Astrocyte of the cerebellum (primary cell): ENCODE measurements around the gene UQCR10.

Experiments
- DNase-seq: peaks from one replicate; pipeline ENCODE4 v3.0.0-alpha.2; 2011; ENCODE audit warnings: low read depth
- H3K4me3 ChIP-seq: 2 replicates; pipeline ENCODE4 v1.5.1; 2011; ENCODE audit warnings: mild to moderate bottlenecking, low read depth, low read length, moderate library complexity
- CTCF ChIP-seq: IDR thresholded peaks from 2 replicates; pipeline ENCODE4 v1.5.1; 2012; ENCODE audit warnings: low read length, low read depth, moderate library complexity, mild to moderate bottlenecking; ENCODE audit errors: missing control alignments
- in situ Hi-C: cut with HindIII; loops from 2 replicates; pipeline ENCODE4 v1.10.0; 2017; ENCODE audit warnings: low sequenced_read_pairs

The UQCR10 gene

DNA sequence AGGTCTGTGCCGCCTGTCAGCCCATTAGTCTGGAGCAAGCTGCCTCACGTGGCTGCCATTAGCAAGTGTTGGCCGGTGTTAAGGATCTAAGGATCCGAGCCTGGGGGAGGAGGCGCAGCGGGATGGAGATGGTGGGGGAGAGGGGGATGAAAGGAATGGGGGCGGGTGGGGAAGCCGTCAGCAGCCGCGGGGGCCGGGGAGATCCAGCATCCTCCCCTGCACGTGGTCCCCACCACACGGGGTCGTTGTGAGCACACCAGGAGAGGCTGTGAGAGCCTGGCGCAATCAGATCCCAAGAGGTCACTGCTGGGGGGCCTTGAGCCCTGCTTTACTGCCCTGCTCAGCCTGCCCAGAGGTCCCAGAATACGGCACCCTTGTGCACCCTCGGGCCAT, 40.0 kb upstream of the UQCR10 start:
- TF ChIP-seq CTCF: peak; percentile 46
- DNase-seq: no peak

DNA sequence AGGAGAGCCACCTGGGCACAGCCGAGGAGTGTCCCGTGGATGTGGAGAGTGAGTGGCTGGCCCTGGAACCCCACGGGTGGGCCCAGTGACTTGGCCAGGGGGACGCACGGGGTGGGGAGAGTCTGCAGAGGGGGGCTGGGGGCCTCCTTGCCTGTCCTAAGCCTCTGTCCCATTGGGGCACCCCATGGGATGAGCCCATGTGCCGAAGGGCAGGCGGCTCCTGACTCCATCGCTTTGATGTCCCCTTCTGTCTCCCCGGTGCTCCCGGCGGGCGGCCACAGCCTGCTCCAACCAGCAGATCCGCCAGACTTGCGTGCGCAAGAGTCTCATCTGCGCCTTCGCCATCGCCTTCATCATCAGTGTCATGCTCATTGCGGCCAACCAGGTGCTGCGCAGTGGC, 38.0 kb upstream of the UQCR10 start:
- in situ Hi-C loops: no loop called here
- TF ChIP-seq CTCF: no peak
- no peak overlapping the region for H3K4me3 ChIP-seq
- DNase-seq: no peak

More for the DNA sequence above, 40.0 kb upstream of the UQCR10 start:
- in situ Hi-C loops: no loop called here
- no peak overlapping the region for H3K4me3 ChIP-seq

GRCh38 chr22:29731058-29731850, 35.9 kb upstream of the UQCR10 start:
- in situ Hi-C loops: no loop called here
- no peak for TF ChIP-seq CTCF

GRCh38 chr22:29732883-29733282, 34.3 kb upstream of the UQCR10 start:
- in situ Hi-C loops: no loop called here
- no peak overlapping the region for H3K4me3 ChIP-seq
- TF ChIP-seq CTCF: no peak
- DNase-seq: no peak

More at GRCh38 chr22:29731058-29731850, 35.9 kb upstream of the UQCR10 start:
- no peak for DNase-seq
- no peak overlapping the region for H3K4me3 ChIP-seq

DNA sequence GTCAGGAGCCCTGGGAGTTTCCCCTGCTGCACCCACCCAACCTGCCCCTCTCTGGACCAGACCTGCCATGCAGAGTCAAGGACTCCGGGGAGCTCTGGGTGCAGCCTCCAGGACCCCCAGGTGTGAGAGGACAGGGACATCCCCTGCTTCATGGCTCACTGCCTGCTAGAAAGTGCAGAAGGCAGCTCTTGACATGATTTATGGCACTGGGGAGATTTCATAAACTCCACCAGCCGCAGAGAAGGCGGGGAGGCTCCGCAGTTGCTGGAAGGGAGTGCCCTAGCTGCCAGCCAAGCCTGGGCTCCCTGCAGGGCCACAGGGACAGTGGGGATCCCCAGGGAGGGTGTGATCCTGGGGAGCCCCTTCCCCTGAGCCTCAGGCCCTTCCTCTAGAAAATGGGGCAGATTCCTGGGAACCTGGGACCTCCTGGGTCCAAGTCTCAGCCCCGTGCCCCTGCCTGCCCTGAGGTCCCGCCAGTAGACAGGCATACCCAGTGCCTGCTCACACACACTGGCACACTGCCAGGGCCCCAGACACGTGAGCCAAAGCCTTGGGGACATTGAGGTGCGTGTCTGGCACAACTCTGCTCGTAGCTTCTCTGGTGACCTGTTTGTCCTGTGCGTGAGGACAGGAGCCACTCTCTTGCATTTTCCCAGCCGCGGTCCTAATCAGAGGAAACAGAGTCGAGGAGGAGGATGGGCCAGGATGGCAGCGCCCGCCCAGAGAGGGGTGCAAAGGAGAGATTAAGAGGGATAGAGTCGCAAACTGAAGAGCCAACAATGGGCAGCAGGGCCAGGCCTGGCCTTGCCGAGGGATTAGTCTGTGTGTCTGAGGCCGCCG, 33.6 kb upstream of the UQCR10 start:
- in situ Hi-C loops: no loop called here
- no peak for TF ChIP-seq CTCF
- no peak for DNase-seq
- no peak overlapping the region for H3K4me3 ChIP-seq

DNA sequence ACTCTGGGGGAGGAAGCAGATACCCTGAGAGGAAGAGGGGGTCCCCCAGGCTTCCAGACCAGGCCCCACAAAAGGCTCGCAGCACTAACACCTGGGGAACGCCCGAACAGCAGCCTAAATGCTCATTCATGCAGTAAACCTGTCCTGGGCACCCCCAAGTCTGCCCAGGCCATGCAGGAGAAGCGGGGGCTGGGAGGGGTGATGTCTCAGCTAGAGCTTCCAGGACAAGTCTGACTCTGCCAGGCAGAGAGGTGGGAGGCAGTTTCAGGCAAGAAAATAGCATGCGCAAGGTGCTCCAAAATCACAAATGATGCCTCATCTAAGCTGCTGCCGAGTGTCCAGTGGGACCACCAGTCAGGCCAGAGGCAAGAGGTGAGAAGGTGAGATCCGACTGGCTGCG, 32.8 kb upstream of the UQCR10 start:
- no peak overlapping the region for H3K4me3 ChIP-seq
- in situ Hi-C loops: no loop called here
- no peak for TF ChIP-seq CTCF
- DNase-seq: no peak
